ENCODE results near the gene NHERF1.

The NHERF1 gene

DNA sequence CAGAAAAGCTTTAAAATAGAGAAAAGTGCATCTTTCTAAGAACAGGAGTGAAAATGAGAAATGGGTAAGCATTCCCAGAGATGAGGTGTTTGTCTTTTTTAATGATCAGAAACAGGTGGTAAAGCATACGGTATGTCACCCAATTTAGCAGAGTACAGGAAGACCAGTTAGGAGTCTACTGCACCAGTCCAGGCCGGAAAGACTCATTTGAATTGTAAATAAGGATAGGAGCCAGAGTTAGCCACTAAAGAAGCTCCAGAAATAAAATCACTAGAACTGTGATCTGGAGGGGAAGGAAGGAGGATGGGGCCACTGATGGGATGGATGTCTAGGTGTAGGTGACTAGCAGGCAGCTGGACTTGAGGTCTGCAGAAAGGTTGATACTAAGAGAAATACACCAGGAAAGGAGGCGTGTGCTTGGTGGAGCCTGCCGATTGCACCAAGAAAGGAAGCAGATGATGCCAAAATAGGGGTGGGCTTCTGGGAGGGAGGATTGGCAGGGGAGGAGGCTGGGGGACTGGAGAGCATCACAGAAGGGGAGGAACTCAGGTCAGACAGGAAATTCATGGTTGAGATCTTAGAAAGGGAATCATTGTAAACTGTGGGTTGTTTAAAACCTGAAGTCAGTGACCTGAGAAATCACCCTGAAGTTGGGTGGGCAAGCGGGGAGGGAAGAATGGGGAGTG is 35.8 kb downstream of the NHERF1 start:
- TF ChIP-seq, protein P1, sequence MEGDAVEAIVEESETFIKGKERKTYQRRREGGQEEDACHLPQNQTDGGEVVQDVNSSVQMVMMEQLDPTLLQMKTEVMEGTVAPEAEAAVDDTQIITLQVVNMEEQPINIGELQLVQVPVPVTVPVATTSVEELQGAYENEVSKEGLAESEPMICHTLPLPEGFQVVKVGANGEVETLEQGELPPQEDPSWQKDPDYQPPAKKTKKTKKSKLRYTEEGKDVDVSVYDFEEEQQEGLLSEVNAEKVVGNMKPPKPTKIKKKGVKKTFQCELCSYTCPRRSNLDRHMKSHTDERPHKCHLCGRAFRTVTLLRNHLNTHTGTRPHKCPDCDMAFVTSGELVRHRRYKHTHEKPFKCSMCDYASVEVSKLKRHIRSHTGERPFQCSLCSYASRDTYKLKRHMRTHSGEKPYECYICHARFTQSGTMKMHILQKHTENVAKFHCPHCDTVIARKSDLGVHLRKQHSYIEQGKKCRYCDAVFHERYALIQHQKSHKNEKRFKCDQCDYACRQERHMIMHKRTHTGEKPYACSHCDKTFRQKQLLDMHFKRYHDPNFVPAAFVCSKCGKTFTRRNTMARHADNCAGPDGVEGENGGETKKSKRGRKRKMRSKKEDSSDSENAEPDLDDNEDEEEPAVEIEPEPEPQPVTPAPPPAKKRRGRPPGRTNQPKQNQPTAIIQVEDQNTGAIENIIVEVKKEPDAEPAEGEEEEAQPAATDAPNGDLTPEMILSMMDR (IDR thresholded peaks at IDR 0.05): no peak

GRCh38 chr17:74785096-74785980 is 36.9 kb downstream of the NHERF1 start:
- TF ChIP-seq, protein P1 (IDR thresholded peaks at IDR 0.05): no peak

- TF ChIP-seq, protein P1 (IDR thresholded peaks at IDR 0.05): no peak
Observed at GRCh38 chr17:74785981-74786360, 37.5 kb downstream of the NHERF1 start.

GRCh38 chr17:74786431-74787055 is 38.1 kb downstream of the NHERF1 start:
- TF ChIP-seq, protein P1 (IDR thresholded peaks at IDR 0.05): no peak

DNA sequence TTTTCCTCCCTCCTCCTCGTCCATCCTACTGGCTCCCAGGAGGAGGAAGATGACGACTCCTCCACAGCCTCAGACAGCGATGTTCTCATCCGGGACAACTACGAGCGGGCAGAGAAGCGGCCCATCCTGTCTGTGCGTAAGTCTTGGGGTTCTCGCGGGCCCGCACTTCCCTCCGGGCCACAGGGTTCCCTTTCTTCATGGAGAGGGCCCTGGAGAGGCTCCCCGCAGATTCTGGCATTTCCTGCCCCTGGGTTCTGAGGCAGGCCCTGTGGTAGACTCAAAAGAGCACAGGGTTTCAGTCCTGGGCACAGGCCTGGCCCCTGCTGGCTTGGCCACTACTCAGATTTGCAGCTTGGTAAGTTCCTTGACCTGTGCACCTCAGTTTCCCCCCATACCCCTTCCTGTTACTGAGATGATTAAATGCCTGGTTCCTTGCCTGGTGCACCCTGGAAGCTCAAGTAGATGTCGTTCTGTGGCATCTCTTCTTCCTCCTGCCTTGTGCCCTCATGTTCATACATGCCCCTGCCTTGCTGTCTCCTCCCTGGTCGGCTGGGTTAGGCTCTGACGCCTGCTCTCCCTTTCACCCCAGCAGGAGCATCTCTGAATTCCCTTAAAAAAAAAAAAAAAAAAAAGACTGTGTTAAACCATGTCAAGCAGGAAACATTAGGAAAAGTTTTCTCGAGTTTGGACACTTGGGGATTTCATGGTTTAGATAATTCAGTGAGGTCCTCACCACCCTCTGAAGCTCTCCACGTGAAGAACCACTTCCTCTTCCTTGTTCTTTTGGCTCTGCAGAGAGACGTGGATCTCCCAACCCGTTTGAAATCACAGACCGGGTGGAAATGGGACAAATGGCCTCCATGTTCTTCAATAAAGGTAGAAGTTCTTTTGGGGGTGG is 42.0 kb downstream of the NHERF1 start:
- TF ChIP-seq, protein P1 (IDR thresholded peaks at IDR 0.05): no peak

- TF ChIP-seq, protein P1 (IDR thresholded peaks at IDR 0.05): no peak
Observed at GRCh38 chr17:74792586-74793105, 44.2 kb downstream of the NHERF1 start.

Data from LNCAP (cell line).